ENCODE data around the gene CHODL. TPM values are rescaled to one million over a fixed set of nuclear protein-coding genes. Genes with fewer than 3 reads are reported as not detected.

The CHODL gene
- total RNA-seq, 3 donors from 2014 or later: 0.32 to 1.0 (median 0.66) TPM

DNA sequence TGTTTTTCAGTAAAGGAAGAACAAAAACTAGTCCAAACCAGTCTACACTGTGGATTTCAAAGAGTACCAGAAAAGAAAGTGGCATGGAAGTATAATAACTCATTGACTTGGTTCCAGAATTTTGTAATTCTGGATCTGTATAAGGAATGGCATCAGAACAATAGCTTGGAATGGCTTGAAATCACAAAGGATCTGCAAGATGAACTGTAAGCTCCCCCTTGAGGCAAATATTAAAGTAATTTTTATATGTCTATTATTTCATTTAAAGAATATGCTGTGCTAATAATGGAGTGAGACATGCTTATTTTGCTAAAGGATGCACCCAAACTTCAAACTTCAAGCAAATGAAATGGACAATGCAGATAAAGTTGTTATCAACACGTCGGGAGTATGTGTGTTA is 21.3 kb downstream of the CHODL start:
- H3K27ac ChIP-seq: no peak overlapping the region
- no peak for DNase-seq (ENCODE audit: low spot score in 2 of 2)
- no peaks in the 10 kb centered on the region for H3K9me3 ChIP-seq
- H3K27me3 ChIP-seq: no peaks in the 10 kb centered on the region
- TF ChIP-seq POLR2AphosphoS5 (IDR thresholded peaks at IDR 0.05) (no peak), POLR2A (IDR thresholded peaks at IDR 0.05) (no peak)
- TF ChIP-seq, protein P1, sequence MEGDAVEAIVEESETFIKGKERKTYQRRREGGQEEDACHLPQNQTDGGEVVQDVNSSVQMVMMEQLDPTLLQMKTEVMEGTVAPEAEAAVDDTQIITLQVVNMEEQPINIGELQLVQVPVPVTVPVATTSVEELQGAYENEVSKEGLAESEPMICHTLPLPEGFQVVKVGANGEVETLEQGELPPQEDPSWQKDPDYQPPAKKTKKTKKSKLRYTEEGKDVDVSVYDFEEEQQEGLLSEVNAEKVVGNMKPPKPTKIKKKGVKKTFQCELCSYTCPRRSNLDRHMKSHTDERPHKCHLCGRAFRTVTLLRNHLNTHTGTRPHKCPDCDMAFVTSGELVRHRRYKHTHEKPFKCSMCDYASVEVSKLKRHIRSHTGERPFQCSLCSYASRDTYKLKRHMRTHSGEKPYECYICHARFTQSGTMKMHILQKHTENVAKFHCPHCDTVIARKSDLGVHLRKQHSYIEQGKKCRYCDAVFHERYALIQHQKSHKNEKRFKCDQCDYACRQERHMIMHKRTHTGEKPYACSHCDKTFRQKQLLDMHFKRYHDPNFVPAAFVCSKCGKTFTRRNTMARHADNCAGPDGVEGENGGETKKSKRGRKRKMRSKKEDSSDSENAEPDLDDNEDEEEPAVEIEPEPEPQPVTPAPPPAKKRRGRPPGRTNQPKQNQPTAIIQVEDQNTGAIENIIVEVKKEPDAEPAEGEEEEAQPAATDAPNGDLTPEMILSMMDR (IDR thresholded peaks at IDR 0.05): no peak
- no peaks in the 10 kb centered on the region for H3K36me3 ChIP-seq
- intact Hi-C loops (cut with DNase I; ENCODE audit: low total_unique reads): no loop called here
- no peak overlapping the region for H3K4me3 ChIP-seq
- H3K4me1 ChIP-seq: no peaks in the 10 kb centered on the region

DNA sequence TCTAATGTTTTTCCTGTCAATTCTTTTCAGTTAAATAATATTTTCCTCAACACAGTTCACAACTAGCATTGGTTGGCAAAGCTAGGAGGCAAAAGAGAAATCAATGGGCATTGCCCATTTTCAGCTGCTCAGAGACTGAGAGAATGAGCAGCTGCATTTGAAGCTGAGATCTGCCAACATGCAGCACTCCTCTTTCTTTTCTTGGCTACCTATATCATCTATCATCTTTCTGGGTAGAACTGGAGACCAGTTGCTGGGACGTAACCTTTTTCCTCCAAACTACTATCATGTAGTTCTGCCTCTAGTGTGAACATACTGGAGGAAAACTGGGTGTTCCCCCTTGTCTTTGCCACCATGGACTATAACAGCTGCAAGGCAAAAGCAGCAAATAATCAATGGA is 22.9 kb downstream of the CHODL start:
- Histone ChIP-seq H3K27me3 (no peaks in the 10 kb centered on the region), H3K27ac (no peak overlapping the region), H3K4me1 (no peaks in the 10 kb centered on the region), H3K4me3 (no peak overlapping the region), H3K36me3 (no peaks in the 10 kb centered on the region), H3K9me3 (no peaks in the 10 kb centered on the region)
- intact Hi-C loops (cut with DNase I; ENCODE audit: low total_unique reads): no loop called here
- TF ChIP-seq POLR2AphosphoS5 (IDR thresholded peaks at IDR 0.05) (no peak), POLR2A (IDR thresholded peaks at IDR 0.05) (no peak)
- TF ChIP-seq, protein P1 (IDR thresholded peaks at IDR 0.05): no peak
- DNase-seq (ENCODE audit: low spot score in 2 of 2): no peak

DNA sequence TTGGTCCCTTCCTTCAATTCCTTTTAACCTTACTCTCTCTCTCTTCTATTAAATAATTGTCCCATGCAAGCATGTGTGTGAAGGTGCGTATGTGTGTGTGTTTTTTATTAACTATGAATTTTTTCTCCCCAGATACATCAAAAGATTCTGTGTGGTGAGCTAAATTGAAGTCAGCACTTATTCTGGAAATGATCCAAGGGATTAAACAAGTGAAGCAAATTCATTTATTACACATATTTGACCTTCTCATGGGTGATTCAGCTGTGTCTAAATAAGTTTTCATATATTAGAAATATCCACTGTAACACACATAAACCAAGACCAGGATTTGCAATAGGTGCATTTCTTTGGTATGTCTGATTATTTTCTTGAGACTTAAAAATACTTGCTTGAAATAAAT is 24.3 kb downstream of the CHODL start:
- Histone ChIP-seq H3K4me1 (no peaks in the 10 kb centered on the region), H3K4me3 (no peak overlapping the region), H3K9me3 (no peaks in the 10 kb centered on the region), H3K27me3 (no peaks in the 10 kb centered on the region), H3K27ac (no peak overlapping the region), H3K36me3 (no peaks in the 10 kb centered on the region)
- TF ChIP-seq, protein P1 (IDR thresholded peaks at IDR 0.05): no peak
- TF ChIP-seq POLR2AphosphoS5 (IDR thresholded peaks at IDR 0.05) (no peak), POLR2A (IDR thresholded peaks at IDR 0.05) (no peak)
- intact Hi-C loops (cut with DNase I; ENCODE audit: low total_unique reads): no loop called here
- no peak for DNase-seq (ENCODE audit: low spot score in 2 of 2)

DNA sequence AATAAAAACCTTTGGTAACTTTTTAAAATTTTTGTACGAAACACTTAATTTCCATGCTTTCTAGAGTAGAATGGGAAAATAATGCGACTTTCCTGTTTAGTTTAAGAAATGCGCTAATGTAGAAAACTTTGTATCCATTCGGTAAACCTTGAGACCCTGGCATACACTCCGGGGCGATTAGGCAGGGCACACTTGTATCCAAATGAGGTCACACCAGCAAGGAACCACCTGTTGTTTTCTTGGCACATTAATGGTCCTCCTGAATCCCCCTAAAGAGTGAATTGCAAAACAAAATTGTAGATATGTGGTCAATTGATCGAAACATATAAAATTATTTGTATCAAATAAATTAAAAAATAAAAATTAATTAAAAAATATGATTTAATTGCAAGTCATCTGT is 25.2 kb downstream of the CHODL start:
- TF ChIP-seq, protein P1 (IDR thresholded peaks at IDR 0.05): no peak
- TF ChIP-seq POLR2A (IDR thresholded peaks at IDR 0.05): no peak
- no peak for TF ChIP-seq POLR2AphosphoS5 (IDR thresholded peaks at IDR 0.05)
- H3K27me3 ChIP-seq: no peaks in the 10 kb centered on the region
- no peaks in the 10 kb centered on the region for H3K36me3 ChIP-seq
- no peaks in the 10 kb centered on the region for H3K4me1 ChIP-seq
- H3K27ac ChIP-seq: no peak overlapping the region
- H3K4me3 ChIP-seq: no peak overlapping the region
- no peaks in the 10 kb centered on the region for H3K9me3 ChIP-seq
- intact Hi-C loops (cut with DNase I; ENCODE audit: low total_unique reads): no loop called here
- no peak for DNase-seq (ENCODE audit: low spot score in 2 of 2)

DNA sequence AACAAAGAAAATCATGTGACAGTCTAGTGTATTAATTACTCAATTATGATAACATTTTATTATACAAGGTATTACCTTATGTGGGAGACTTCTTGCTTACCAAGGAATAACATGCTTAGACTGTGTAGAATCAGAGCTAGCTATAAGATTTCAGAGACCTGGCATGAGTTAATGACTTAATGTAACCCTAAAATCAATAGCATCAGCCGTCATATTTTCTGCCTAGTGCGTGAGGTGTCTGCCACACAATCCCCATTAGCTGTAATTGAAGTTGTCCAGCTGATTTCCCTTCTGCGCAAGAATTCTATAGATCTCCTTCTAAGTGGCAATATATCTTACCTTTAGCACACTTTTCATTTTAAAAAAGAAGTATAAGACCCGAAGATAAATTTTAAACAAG is 28.8 kb downstream of the CHODL start:
- Histone ChIP-seq H3K27me3 (no peaks in the 10 kb centered on the region), H3K4me3 (no peak overlapping the region), H3K9me3 (no peaks in the 10 kb centered on the region), H3K4me1 (no peaks in the 10 kb centered on the region), H3K36me3 (no peaks in the 10 kb centered on the region), H3K27ac (no peak overlapping the region)
- intact Hi-C loops (cut with DNase I; ENCODE audit: low total_unique reads): no loop called here
- DNase-seq (ENCODE audit: low spot score in 2 of 2): no peak
- TF ChIP-seq, protein P1 (IDR thresholded peaks at IDR 0.05): no peak
- TF ChIP-seq POLR2A (IDR thresholded peaks at IDR 0.05) (no peak), POLR2AphosphoS5 (IDR thresholded peaks at IDR 0.05) (no peak)
